Neural cell (in vitro differentiated cells): ENCODE results near the gene DCAF15. TPM values are rescaled to one million over a fixed set of nuclear protein-coding genes. Genes with fewer than 3 reads are reported as not detected.

Experiments used
- H2AFZ ChIP-seq: fragments of 200-600, 300-800 bp; sonication (generic), shearing (Covaris generic); 2 replicates; pipeline ENCODE4 v1.6.0; 2014; ENCODE audit warnings: low read depth, mild to moderate bottlenecking, antibody characterized with exemption, low read length, moderate library complexity
- H3F3A ChIP-seq: fragments of 200-600 bp; shearing (Covaris generic); 2 replicates; pipeline ENCODE4 v1.6.1; 2016; ENCODE audit warnings: mild to moderate bottlenecking, moderate library complexity, mixed read lengths, antibody characterized with exemption, low read length; ENCODE audit not compliant: insufficient read depth, poor library complexity, severe bottlenecking
- H3K27ac ChIP-seq: fragments of 200-600, 300-800 bp; sonication (generic), shearing (Covaris generic); 2 replicates; pipeline ENCODE4 v1.5.1; 2014; ENCODE audit warnings: mild to moderate bottlenecking, low read length, moderate library complexity
- H3K27me3 ChIP-seq: fragments of 300-800, 200-600 bp; sonication (generic), shearing (Covaris generic); 2 replicates; pipeline ENCODE4 v1.6.0; 2014; ENCODE audit warnings: mild to moderate bottlenecking, low read depth, low read length, moderate library complexity; ENCODE audit not compliant: insufficient read depth
- H3K36me3 ChIP-seq: fragments of 300-800, 200-600 bp; sonication (generic), shearing (Covaris generic); 2 replicates; pipeline ENCODE4 v1.5.1; 2014; ENCODE audit warnings: mild to moderate bottlenecking, antibody characterized with exemption, low read length, moderate library complexity; ENCODE audit not compliant: insufficient read depth
- H3K4me2 ChIP-seq: fragments of 300-800, 200-600 bp; sonication (generic), shearing (Covaris generic); 2 replicates; pipeline ENCODE4 v1.6.0; 2014; ENCODE audit warnings: mild to moderate bottlenecking, low read length
- H3K4me3 ChIP-seq: fragments of 300-800, 200-600 bp; sonication (generic), shearing (Covaris generic); 2 replicates; pipeline ENCODE4 v1.5.1; 2014; ENCODE audit warnings: mild to moderate bottlenecking, low read length, moderate library complexity
- H3K79me2 ChIP-seq: fragments of 200-600 bp; shearing (Covaris generic); replicated peaks from 2 replicates; pipeline ENCODE4 v1.6.0; 2014; ENCODE audit warnings: mild to moderate bottlenecking, low read length, moderate library complexity; ENCODE audit not compliant: insufficient read depth
- H3K9ac ChIP-seq: fragments of 300-800, 200-600 bp; sonication (generic), shearing (Covaris generic); 2 replicates; pipeline ENCODE4 v1.6.1; 2016; ENCODE audit warnings: mild to moderate bottlenecking, low read length, mixed read lengths
- H3K9me2 ChIP-seq: fragments of 200-600 bp; shearing (Covaris generic); 2 replicates; pipeline ENCODE4 v1.6.1; 2016; ENCODE audit warnings: mild to moderate bottlenecking, low read length, mixed read lengths; ENCODE audit not compliant: insufficient read depth
- H3K9me3 ChIP-seq: fragments of 200-600, 300-800 bp; sonication (generic), shearing (Covaris generic); 2 replicates; pipeline ENCODE4 v1.6.1; 2016; ENCODE audit warnings: mild to moderate bottlenecking, mixed run types, low read length, moderate library complexity, mixed read lengths
- H4K20me1 ChIP-seq: fragments of 200-600 bp; shearing (Covaris generic); 2 replicates; pipeline ENCODE4 v1.6.1; 2016; ENCODE audit warnings: mild to moderate bottlenecking, mixed run types; ENCODE audit not compliant: insufficient read depth
- CTCF ChIP-seq: fragments of 450-650 bp; IDR thresholded peaks from 2 replicates; pipeline ENCODE4 v1.5.1; 2014; ENCODE audit warnings: antibody characterized with exemption, mild to moderate bottlenecking, moderate library complexity; ENCODE audit not compliant: poor library complexity, severe bottlenecking
- EP300 ChIP-seq: fragments of 450-650 bp; conservative IDR thresholded peaks from 2 replicates; pipeline ENCODE4 v1.6.1; 2014; ENCODE audit warnings: antibody characterized with exemption, mild to moderate bottlenecking, moderate library complexity; ENCODE audit not compliant: poor library complexity, severe bottlenecking
- EZH2 ChIP-seq: fragments of 200-600, 300-800 bp; shearing (Covaris generic), sonication (generic); IDR thresholded peaks from 2 replicates; pipeline ENCODE4 v1.6.1; 2014; ENCODE audit warnings: antibody characterized with exemption, low read length, borderline replicate concordance, mild to moderate bottlenecking; ENCODE audit not compliant: insufficient read depth, poor library complexity, severe bottlenecking
- MXI1 ChIP-seq: fragments of 450-650 bp; conservative IDR thresholded peaks from 2 replicates; pipeline ENCODE4 v1.6.1; 2014; ENCODE audit warnings: antibody characterized with exemption, mild to moderate bottlenecking; ENCODE audit not compliant: poor library complexity, severe bottlenecking
- POLR2AphosphoS5 ChIP-seq: IDR thresholded peaks from 2 replicates; pipeline ENCODE4 v1.6.1; 2012
- RAD21 ChIP-seq: fragments of 450-650 bp; conservative IDR thresholded peaks from 2 replicates; pipeline ENCODE4 v1.6.1; 2014; ENCODE audit warnings: antibody characterized with exemption, mild to moderate bottlenecking, moderate library complexity
- REST ChIP-seq: IDR thresholded peaks from 2 replicates; pipeline ENCODE4 v1.6.1; 2012; ENCODE audit warnings: borderline replicate concordance
- SMC3 ChIP-seq: fragments of 450-650 bp; conservative IDR thresholded peaks from 2 replicates; pipeline ENCODE4 v1.6.1; 2014; ENCODE audit warnings: antibody characterized with exemption, mild to moderate bottlenecking, moderate library complexity; ENCODE audit not compliant: poor library complexity
- TAF1 ChIP-seq: IDR thresholded peaks from 2 replicates; pipeline ENCODE4 v1.6.1; 2012; ENCODE audit warnings: low read depth
- polyA plus RNA-seq: library from polyadenylated mRNA; depleted of rRNA; stranded (reverse); fragments of >200 nt; gene quantifications from 2 replicates; pipeline ENCODE4 v1.2.3, GENCODE V29; 2014

Gene DCAF15
- polyA plus RNA-seq, 1 donor from 2014 or later: 39.4 TPM

- no peaks in the 10 kb centered on the region for H3F3A ChIP-seq
- no peak overlapping the region for H3K4me2 ChIP-seq
- no peaks in the 10 kb centered on the region for H3K9me2 ChIP-seq
- no peaks in the 10 kb centered on the region for H3K79me2 ChIP-seq
- H3K27me3 ChIP-seq: no peaks in the 10 kb centered on the region
- H4K20me1 ChIP-seq: no peaks in the 10 kb centered on the region
- H3K9me3 ChIP-seq: no peaks in the 10 kb centered on the region
- H2AFZ ChIP-seq: no peak overlapping the region
- no peaks in the 10 kb centered on the region for H3K36me3 ChIP-seq
- no peak overlapping the region for H3K9ac ChIP-seq
- no peak overlapping the region for H3K27ac ChIP-seq
- no peak for TF ChIP-seq TAF1
- no peak for TF ChIP-seq POLR2AphosphoS5
- no peak overlapping the region for H3K4me3 ChIP-seq
These were observed 22.4 kb upstream of the DCAF15 start for GRCh38 chr19:13929956-13930355.

GRCh38 chr19:13930402-13930801 is 21.9 kb upstream of the DCAF15 start:
- no peaks in the 10 kb centered on the region for H3K36me3 ChIP-seq
- H3F3A ChIP-seq: no peaks in the 10 kb centered on the region
- no peak overlapping the region for H3K9ac ChIP-seq
- no peaks in the 10 kb centered on the region for H3K27me3 ChIP-seq
- no peak overlapping the region for H3K27ac ChIP-seq
- no peak overlapping the region for H3K4me2 ChIP-seq
- H3K79me2 ChIP-seq: no peaks in the 10 kb centered on the region
- H3K4me3 ChIP-seq: no peak overlapping the region
- no peaks in the 10 kb centered on the region for H4K20me1 ChIP-seq
- no peaks in the 10 kb centered on the region for H3K9me2 ChIP-seq
- no peaks in the 10 kb centered on the region for H3K9me3 ChIP-seq
- H2AFZ ChIP-seq: no peak overlapping the region
- TF ChIP-seq REST (no peak), TAF1 (no peak), SMC3 (no peak), RAD21 (no peak), EP300 (no peak), CTCF (no peak), POLR2AphosphoS5 (no peak), MXI1 (no peak), EZH2 (no peak)
